ENCODE data around the gene CORO1C.
A peak's percentile ranks its signal among the peaks of the same experiment; 100 is the strongest.

The CORO1C gene

GRCh38 chr12:108713471-108713870 is 17.8 kb downstream of the CORO1C start:
- H3K4me3 ChIP-seq (ENCODE audit: low read depth, low read length) = no peak overlapping the region
- DNase-seq (ENCODE audit: low read depth) = no peak
- TF ChIP-seq CTCF (conservative IDR thresholded peaks at IDR 0.05; ENCODE audit: low read depth, low read length) = no peak

- DNase-seq (ENCODE audit: low read depth) = no peak
- H3K4me3 ChIP-seq (ENCODE audit: low read depth, low read length) = no peak overlapping the region
- no peak for TF ChIP-seq CTCF (conservative IDR thresholded peaks at IDR 0.05; ENCODE audit: low read depth, low read length)
Measured at GRCh38 chr12:108712925-108713203, 18.5 kb downstream of the CORO1C start.

GRCh38 chr12:108712165-108712924 is 19.0 kb downstream of the CORO1C start:
- no peak overlapping the region for H3K4me3 ChIP-seq (ENCODE audit: low read depth, low read length)
- no peak for TF ChIP-seq CTCF (conservative IDR thresholded peaks at IDR 0.05; ENCODE audit: low read depth, low read length)
- DNase-seq (ENCODE audit: low read depth) = no peak

- peak; percentile 53 for DNase-seq (ENCODE audit: low read depth)
- H3K4me3 ChIP-seq (ENCODE audit: low read depth, low read length) = no peak overlapping the region
- no peak for TF ChIP-seq CTCF (conservative IDR thresholded peaks at IDR 0.05; ENCODE audit: low read depth, low read length)
Measured at GRCh38 chr12:108711489-108712164, 19.7 kb downstream of the CORO1C start.

GRCh38 chr12:108709697-108710096 is 21.6 kb downstream of the CORO1C start:
- no peak overlapping the region for H3K4me3 ChIP-seq (ENCODE audit: low read depth, low read length)
- no peak for TF ChIP-seq CTCF (conservative IDR thresholded peaks at IDR 0.05; ENCODE audit: low read depth, low read length)
- no peak for DNase-seq (ENCODE audit: low read depth)

- no peak overlapping the region for H3K4me3 ChIP-seq (ENCODE audit: low read depth, low read length)
- DNase-seq (ENCODE audit: low read depth) = no peak
- TF ChIP-seq CTCF (conservative IDR thresholded peaks at IDR 0.05; ENCODE audit: low read depth, low read length) = no peak
Measured at GRCh38 chr12:108704527-108704926, 26.8 kb downstream of the CORO1C start.
